RWPE2 (cell line): ENCODE measurements around the gene CFAP77.

ENCODE experiments used
- ATAC-seq: fragments of 200-7000 bp; cut with Tn5 transposase; 3 replicates; pipeline ENCODE4 v1.9.1; 2021; ENCODE audit warnings: low read depth
- DNase-seq: peaks from one replicate; pipeline ENCODE4 v3.0.0-alpha.2; 2020; ENCODE audit warnings: low spot score
- H3K27ac ChIP-seq: fragments of 450-650 bp; 2 replicates; pipeline ENCODE4 v1.5.1; 2017; ENCODE audit warnings: mild to moderate bottlenecking; ENCODE audit not compliant: poor library complexity, severe bottlenecking
- H3K27me3 ChIP-seq: fragments of 250-450 bp; sonication (Bioruptor Pico); 2 replicates; pipeline ENCODE4 v1.5.1; 2021; ENCODE audit warnings: mild to moderate bottlenecking, moderate library complexity; ENCODE audit not compliant: insufficient read depth, poor library complexity, severe bottlenecking
- H3K36me3 ChIP-seq: fragments of 250-450 bp; sonication (Bioruptor Pico); 2 replicates; pipeline ENCODE4 v1.5.1; 2020; ENCODE audit warnings: low read depth, mild to moderate bottlenecking, moderate library complexity
- H3K4me1 ChIP-seq: fragments of 250-450 bp; sonication (Bioruptor Pico); 2 replicates; pipeline ENCODE4 v1.5.1; 2021; ENCODE audit warnings: mild to moderate bottlenecking, moderate library complexity; ENCODE audit not compliant: insufficient read depth, poor library complexity, severe bottlenecking
- H3K4me3 ChIP-seq: fragments of 250-450 bp; sonication (Bioruptor Pico); 2 replicates; pipeline ENCODE4 v1.5.1; 2021; ENCODE audit warnings: mild to moderate bottlenecking, moderate library complexity; ENCODE audit not compliant: severe bottlenecking
- H3K9me3 ChIP-seq: fragments of 250-450 bp; sonication (Bioruptor Pico); 2 replicates; pipeline ENCODE4 v1.5.1; 2021; ENCODE audit warnings: mild to moderate bottlenecking, moderate library complexity; ENCODE audit not compliant: severe bottlenecking
- CTCF ChIP-seq: fragments of 450-650 bp; IDR thresholded peaks from one replicate; pipeline ENCODE4 v1.5.1; 2017; ENCODE audit warnings: mild to moderate bottlenecking, moderate library complexity; ENCODE audit not compliant: poor library complexity, severe bottlenecking

CFAP77 gene

GRCh38 chr9:132413926-132414325, 3.9 kb downstream of the CFAP77 start:
- no peak overlapping the region for H3K4me3 ChIP-seq
- no peaks in the 10 kb centered on the region for H3K4me1 ChIP-seq
- H3K27ac ChIP-seq = no peak overlapping the region
- no peak for DNase-seq
- H3K36me3 ChIP-seq = no peaks in the 10 kb centered on the region
- peaks cover 57% of the 10 kb centered on the region for H3K27me3 ChIP-seq
- ATAC-seq = no peak
- TF ChIP-seq CTCF = no peak
- no peaks in the 10 kb centered on the region for H3K9me3 ChIP-seq

GRCh38 chr9:132414731-132415130, 4.7 kb downstream of the CFAP77 start:
- Histone ChIP-seq H3K9me3 (no peaks in the 10 kb centered on the region), H3K4me1 (no peaks in the 10 kb centered on the region), H3K27ac (no peak overlapping the region), H3K27me3 (peaks cover 65% of the 10 kb centered on the region), H3K36me3 (no peaks in the 10 kb centered on the region), H3K4me3 (no peak overlapping the region)
- DNase-seq = no peak
- no peak for ATAC-seq
- no peak for TF ChIP-seq CTCF

- ATAC-seq (no peak), DNase-seq (no peak)
- no peak overlapping the region for H3K4me3 ChIP-seq
- peaks cover 65% of the 10 kb centered on the region for H3K27me3 ChIP-seq
- TF ChIP-seq CTCF = no peak
- H3K27ac ChIP-seq = no peak overlapping the region
- H3K36me3 ChIP-seq = no peaks in the 10 kb centered on the region
- no peaks in the 10 kb centered on the region for H3K9me3 ChIP-seq
- H3K4me1 ChIP-seq = no peaks in the 10 kb centered on the region
Observed at GRCh38 chr9:132415181-132415580, 5.2 kb downstream of the CFAP77 start.

- ATAC-seq (no peak), DNase-seq (no peak)
- H3K9me3 ChIP-seq = no peaks in the 10 kb centered on the region
- H3K27ac ChIP-seq = no peak overlapping the region
- H3K36me3 ChIP-seq = no peaks in the 10 kb centered on the region
- no peaks in the 10 kb centered on the region for H3K4me1 ChIP-seq
- H3K4me3 ChIP-seq = no peak overlapping the region
- TF ChIP-seq CTCF = no peak
- peaks cover 56% of the 10 kb centered on the region for H3K27me3 ChIP-seq
Observed at GRCh38 chr9:132418726-132419363, 8.8 kb downstream of the CFAP77 start.

- no peaks in the 10 kb centered on the region for H3K36me3 ChIP-seq
- TF ChIP-seq CTCF = no peak
- no peaks in the 10 kb centered on the region for H3K9me3 ChIP-seq
- no peak overlapping the region for H3K4me3 ChIP-seq
- H3K4me1 ChIP-seq = no peaks in the 10 kb centered on the region
- peaks cover 62% of the 10 kb centered on the region for H3K27me3 ChIP-seq
- no peak overlapping the region for H3K27ac ChIP-seq
- ATAC-seq (no peak), DNase-seq (no peak)
Observed at GRCh38 chr9:132422574-132422973, 12.6 kb downstream of the CFAP77 start.
